ENCODE data around the gene SH3GL1. TPM values are rescaled to one million over a fixed set of nuclear protein-coding genes. Genes with fewer than 3 reads are reported as not detected.

Gene SH3GL1, protein sequence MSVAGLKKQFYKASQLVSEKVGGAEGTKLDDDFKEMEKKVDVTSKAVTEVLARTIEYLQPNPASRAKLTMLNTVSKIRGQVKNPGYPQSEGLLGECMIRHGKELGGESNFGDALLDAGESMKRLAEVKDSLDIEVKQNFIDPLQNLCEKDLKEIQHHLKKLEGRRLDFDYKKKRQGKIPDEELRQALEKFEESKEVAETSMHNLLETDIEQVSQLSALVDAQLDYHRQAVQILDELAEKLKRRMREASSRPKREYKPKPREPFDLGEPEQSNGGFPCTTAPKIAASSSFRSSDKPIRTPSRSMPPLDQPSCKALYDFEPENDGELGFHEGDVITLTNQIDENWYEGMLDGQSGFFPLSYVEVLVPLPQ
- total RNA-seq = 10 to 100 TPM; 14.3 to 44.1 TPM
- 100 to 1,000 TPM; 104 to 105 TPM for polyA plus RNA-seq (ENCODE audit: insufficient read length in 2 of 2)
- long read RNA-seq, donor 1, transcript SH3GL1-201 (10 exons, 2,516 nt) = major isoform, 19 of 19 reads
- long read RNA-seq, donor 1, partial matches to known transcripts = 0 of 19 reads
- long read RNA-seq, donor 1, other reads (novel, unspliced or antisense) = 0 of 19 reads
- long read RNA-seq, donor 2, transcript SH3GL1-201 (10 exons, 2,516 nt) = major isoform, 10 of 15 reads
- long read RNA-seq, donor 2, partial matches to known transcripts = 5 of 15 reads
- long read RNA-seq, donor 2, other reads (novel, unspliced or antisense) = 0 of 15 reads
- long read RNA-seq, donor 3, transcript SH3GL1-201 (10 exons, 2,516 nt) = major isoform, 17 of 42 reads
- long read RNA-seq, donor 3, partial matches to known transcripts = 25 of 42 reads
- long read RNA-seq, donor 3, other reads (novel, unspliced or antisense) = 0 of 42 reads
- long read RNA-seq, donor 4, transcript SH3GL1-201 (10 exons, 2,516 nt) = major isoform, 47 of 53 reads
- long read RNA-seq, donor 4, partial matches to known transcripts = 6 of 53 reads
- long read RNA-seq, donor 4, other reads (novel, unspliced or antisense) = 0 of 53 reads

GRCh38 chr19:4400135-4400936, at the start of gene SH3GL1:
Gene SH3GL1 (minus strand): TSS chr19:4400547. CDS start chr19:4400368, 179 bp downstream.
- Histone ChIP-seq H3K9me3 (ENCODE audit: control insufficient read depth, insufficient read depth, low read length) (no peaks in the 10 kb centered on the region), H3K4me3 (ENCODE audit: low read depth, low read length) (peak within 1 kb of the TSS; percentile 82), H3K27me3 (ENCODE audit: control insufficient read depth, insufficient read depth, low read length) (no peaks in the 10 kb centered on the region), H3K27ac (ENCODE audit: low read depth, low read length) (peak within 1 kb of the TSS; percentile 88), H3K4me1 (ENCODE audit: control insufficient read depth, insufficient read depth, low read length) (peaks cover 57% of the 10 kb centered on the region), H3K36me3 (ENCODE audit: control insufficient read depth, insufficient read depth, low read length) (peaks cover 12% of the 10 kb centered on the region)
- DNase-seq (ENCODE audit: low read depth in 4 of 6, low spot score in 6 of 6) = peak in 5 of 6 donors; percentile 87 to 98 (median 91)
- WGBS (ENCODE audit: insufficient coverage) = under 1% methylated on average over 85 of the region's 90 CpGs

DNA sequence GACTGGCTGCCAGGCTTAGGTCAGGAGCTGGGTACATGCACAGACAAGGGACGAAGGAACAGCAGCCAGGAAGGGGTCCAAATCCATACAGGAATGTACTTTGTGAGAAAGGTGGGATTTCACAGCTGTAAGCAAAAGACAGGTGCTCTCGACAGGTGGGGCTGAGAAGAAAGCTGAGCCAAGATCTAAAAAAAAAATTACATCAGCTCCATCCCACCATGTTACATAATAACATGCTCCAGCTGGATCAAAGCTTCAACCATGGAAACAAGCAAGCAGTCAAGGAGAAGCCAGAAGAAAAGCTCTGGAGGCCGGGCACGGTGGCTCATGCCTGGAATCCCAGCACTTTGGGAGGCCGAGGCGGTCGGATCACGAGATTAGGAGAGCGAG, 49.3 kb upstream of the SH3GL1 start:
- H3K4me1 ChIP-seq (ENCODE audit: control insufficient read depth, insufficient read depth, low read length) = peaks cover 16% of the 10 kb centered on the region
- H3K36me3 ChIP-seq (ENCODE audit: control insufficient read depth, insufficient read depth, low read length) = peaks cover 97% of the 10 kb centered on the region
- H3K4me3 ChIP-seq (ENCODE audit: low read depth, low read length) = no peak overlapping the region
- WGBS (ENCODE audit: insufficient coverage) = 87% methylated on average over 9 of the region's 9 CpGs
- H3K27me3 ChIP-seq (ENCODE audit: control insufficient read depth, insufficient read depth, low read length) = no peaks in the 10 kb centered on the region
- H3K9me3 ChIP-seq (ENCODE audit: control insufficient read depth, insufficient read depth, low read length) = no peaks in the 10 kb centered on the region
- no peak for DNase-seq (ENCODE audit: low read depth in 4 of 6, low spot score in 6 of 6)
- H3K27ac ChIP-seq (ENCODE audit: low read depth, low read length) = no peak overlapping the region

- H3K4me1 ChIP-seq (ENCODE audit: control insufficient read depth, insufficient read depth, low read length) = peaks cover 16% of the 10 kb centered on the region
- H3K27ac ChIP-seq (ENCODE audit: low read depth, low read length) = no peak overlapping the region
- H3K27me3 ChIP-seq (ENCODE audit: control insufficient read depth, insufficient read depth, low read length) = no peaks in the 10 kb centered on the region
- 62% methylated on average over 23 of the region's 24 CpGs for WGBS (ENCODE audit: insufficient coverage)
- no peaks in the 10 kb centered on the region for H3K9me3 ChIP-seq (ENCODE audit: control insufficient read depth, insufficient read depth, low read length)
- peak in 3 of 6 donors; percentile 19 to 93 (median 74) for DNase-seq (ENCODE audit: low read depth in 4 of 6, low spot score in 6 of 6)
- no peak overlapping the region for H3K4me3 ChIP-seq (ENCODE audit: low read depth, low read length)
- H3K36me3 ChIP-seq (ENCODE audit: control insufficient read depth, insufficient read depth, low read length) = peaks cover 97% of the 10 kb centered on the region
These were observed 48.8 kb upstream of the SH3GL1 start for GRCh38 chr19:4449022-4449638.

DNA sequence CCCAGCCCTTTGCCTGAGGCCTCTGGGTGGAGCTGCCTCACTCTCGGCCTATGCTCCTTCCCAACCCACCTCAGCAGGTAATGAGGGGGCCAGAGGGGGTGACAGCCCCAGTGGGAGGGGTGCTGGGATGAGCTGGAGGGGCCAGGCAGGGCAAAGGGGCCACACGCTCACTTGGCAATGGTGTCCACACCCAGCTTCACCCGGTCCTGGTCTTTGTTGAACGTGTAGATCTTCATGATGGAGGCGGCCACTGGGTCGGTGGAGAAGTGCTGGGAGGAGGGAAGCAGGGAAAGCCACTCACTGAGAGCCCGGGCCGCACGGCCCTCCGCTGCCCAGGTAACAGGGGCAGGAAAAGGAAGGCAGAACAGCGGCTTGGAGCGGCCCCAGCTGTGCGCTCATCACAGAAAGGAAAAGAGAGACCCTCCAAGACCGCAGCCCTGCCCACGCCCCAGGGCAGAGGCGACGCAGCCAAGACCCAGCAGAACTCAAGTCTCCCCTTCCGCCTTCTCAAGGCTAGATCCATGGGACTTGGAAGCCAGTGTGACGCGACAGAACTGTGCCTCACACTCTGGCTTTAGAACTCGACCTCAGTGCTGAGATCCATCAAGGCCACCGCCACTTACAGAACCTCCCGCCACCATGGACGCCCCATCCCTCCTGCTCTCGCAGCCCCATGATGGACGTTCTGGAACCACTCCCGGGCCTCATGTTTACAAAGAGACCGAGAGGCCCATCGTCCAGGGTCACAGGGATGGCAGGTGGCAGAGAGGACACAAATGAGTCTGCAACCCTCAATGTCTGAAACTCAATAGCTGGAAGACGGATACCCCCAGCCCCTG, 48.0 kb upstream of the SH3GL1 start:
- H3K4me1 ChIP-seq (ENCODE audit: control insufficient read depth, insufficient read depth, low read length) = peaks cover 16% of the 10 kb centered on the region
- WGBS (ENCODE audit: insufficient coverage) = 87% methylated on average over 27 of the region's 30 CpGs
- no peak overlapping the region for H3K4me3 ChIP-seq (ENCODE audit: low read depth, low read length)
- H3K9me3 ChIP-seq (ENCODE audit: control insufficient read depth, insufficient read depth, low read length) = no peaks in the 10 kb centered on the region
- peaks cover 97% of the 10 kb centered on the region for H3K36me3 ChIP-seq (ENCODE audit: control insufficient read depth, insufficient read depth, low read length)
- DNase-seq (ENCODE audit: low read depth in 4 of 6, low spot score in 6 of 6) = no peak
- H3K27ac ChIP-seq (ENCODE audit: low read depth, low read length) = no peak overlapping the region
- no peaks in the 10 kb centered on the region for H3K27me3 ChIP-seq (ENCODE audit: control insufficient read depth, insufficient read depth, low read length)

GRCh38 chr19:4447327-4448146, 47.2 kb upstream of the SH3GL1 start:
- H3K36me3 ChIP-seq (ENCODE audit: control insufficient read depth, insufficient read depth, low read length) = peaks cover 96% of the 10 kb centered on the region
- H3K4me3 ChIP-seq (ENCODE audit: low read depth, low read length) = no peak overlapping the region
- no peaks in the 10 kb centered on the region for H3K27me3 ChIP-seq (ENCODE audit: control insufficient read depth, insufficient read depth, low read length)
- H3K9me3 ChIP-seq (ENCODE audit: control insufficient read depth, insufficient read depth, low read length) = no peaks in the 10 kb centered on the region
- peaks cover 18% of the 10 kb centered on the region for H3K4me1 ChIP-seq (ENCODE audit: control insufficient read depth, insufficient read depth, low read length)
- H3K27ac ChIP-seq (ENCODE audit: low read depth, low read length) = no peak overlapping the region
- WGBS (ENCODE audit: insufficient coverage) = 93% methylated on average over 25 of the region's 28 CpGs
- no peak for DNase-seq (ENCODE audit: low read depth in 4 of 6, low spot score in 6 of 6)

DNA sequence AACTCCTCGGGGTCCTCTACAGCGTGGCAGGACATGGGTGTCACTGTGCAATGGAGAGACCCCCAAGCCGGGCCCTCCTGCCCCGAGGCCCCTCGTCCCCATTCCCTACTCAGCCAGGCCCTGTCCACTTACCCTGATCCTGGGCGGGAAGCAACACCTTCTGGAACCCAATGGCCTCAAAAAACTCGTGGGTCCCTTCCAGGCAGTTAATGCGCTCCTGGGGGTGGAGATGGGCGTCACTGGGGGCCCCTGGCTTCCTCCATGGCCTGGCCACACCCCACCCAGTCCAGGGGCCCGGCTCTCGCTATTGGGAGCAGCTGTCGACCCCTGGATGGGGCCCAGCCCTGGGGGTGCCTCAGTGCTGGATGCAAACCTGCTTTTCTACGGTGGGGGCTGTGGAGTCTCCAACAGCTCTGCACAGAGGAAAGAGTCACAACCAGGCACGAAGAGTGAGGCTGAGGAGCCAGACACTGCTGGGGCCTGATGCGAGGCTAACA, 46.4 kb upstream of the SH3GL1 start:
- H3K27ac ChIP-seq (ENCODE audit: low read depth, low read length) = no peak overlapping the region
- DNase-seq (ENCODE audit: low read depth in 4 of 6, low spot score in 6 of 6) = no peak
- H3K4me1 ChIP-seq (ENCODE audit: control insufficient read depth, insufficient read depth, low read length) = peaks cover 21% of the 10 kb centered on the region
- no peak overlapping the region for H3K4me3 ChIP-seq (ENCODE audit: low read depth, low read length)
- no peaks in the 10 kb centered on the region for H3K9me3 ChIP-seq (ENCODE audit: control insufficient read depth, insufficient read depth, low read length)
- H3K27me3 ChIP-seq (ENCODE audit: control insufficient read depth, insufficient read depth, low read length) = no peaks in the 10 kb centered on the region
- 86% methylated on average over 13 of the region's 15 CpGs for WGBS (ENCODE audit: insufficient coverage)
- H3K36me3 ChIP-seq (ENCODE audit: control insufficient read depth, insufficient read depth, low read length) = peaks cover 95% of the 10 kb centered on the region

- H3K9me3 ChIP-seq (ENCODE audit: control insufficient read depth, insufficient read depth, low read length) = no peaks in the 10 kb centered on the region
- WGBS (ENCODE audit: insufficient coverage) = 87% methylated on average over 53 of the region's 58 CpGs
- H3K36me3 ChIP-seq (ENCODE audit: control insufficient read depth, insufficient read depth, low read length) = peaks cover 90% of the 10 kb centered on the region
- H3K4me1 ChIP-seq (ENCODE audit: control insufficient read depth, insufficient read depth, low read length) = peaks cover 21% of the 10 kb centered on the region
- no peak for DNase-seq (ENCODE audit: low read depth in 4 of 6, low spot score in 6 of 6)
- H3K27me3 ChIP-seq (ENCODE audit: control insufficient read depth, insufficient read depth, low read length) = no peaks in the 10 kb centered on the region
- H3K4me3 ChIP-seq (ENCODE audit: low read depth, low read length) = no peak overlapping the region
- no peak overlapping the region for H3K27ac ChIP-seq (ENCODE audit: low read depth, low read length)
These were observed 45.8 kb upstream of the SH3GL1 start for GRCh38 chr19:4445963-4446703.

Data from spinal cord (tissue), 10 donors.